Erythroblast (primary cell): Measurements from ENCODE around the gene HUS1.

Experiments used
- GATA1 ChIP-seq: IDR thresholded peaks from 2 replicates; pipeline ENCODE4 v1.6.1; 2011; ENCODE audit warnings: low read depth, mild to moderate bottlenecking, control low read depth, low read length, moderate library complexity
- POLR2A ChIP-seq: IDR thresholded peaks from 2 replicates; pipeline ENCODE4 v1.6.1; 2011; ENCODE audit warnings: mild to moderate bottlenecking, low read length

DNA sequence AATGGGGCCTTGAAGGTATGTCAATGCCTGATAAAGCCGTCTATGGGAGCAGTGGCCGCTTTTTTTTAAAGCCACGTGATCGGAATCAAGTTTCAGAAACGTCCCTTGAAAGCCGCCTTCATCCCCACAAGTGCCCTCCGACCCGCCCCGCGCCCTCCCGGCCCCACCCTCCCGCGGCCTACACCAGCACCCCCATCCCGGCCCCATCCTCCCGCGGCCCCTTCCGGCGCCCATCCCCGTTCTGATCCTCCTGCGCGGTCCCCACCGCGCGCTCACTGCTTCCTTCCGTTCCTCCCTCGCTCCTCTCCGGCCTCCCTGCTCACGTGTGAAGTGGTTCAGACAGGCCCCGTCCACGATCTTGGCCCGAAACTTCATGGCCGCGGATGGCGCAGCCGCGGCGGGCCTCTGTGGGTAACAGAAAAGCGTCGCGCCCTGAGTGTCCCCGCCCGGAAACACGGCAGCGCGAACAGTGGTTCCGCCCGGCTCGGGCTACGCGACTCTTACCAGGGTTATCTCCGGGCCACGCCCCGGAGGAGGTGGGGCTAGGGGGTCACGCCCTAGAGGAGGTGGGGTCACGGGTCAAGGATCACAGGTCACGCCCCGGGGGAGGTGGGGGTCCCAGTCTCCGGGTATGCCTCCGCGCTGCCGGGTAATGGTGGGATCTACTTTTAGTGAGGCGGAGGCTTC is at the start of gene HUS1:
- peak; percentile 81 for TF ChIP-seq POLR2A
- no peak for TF ChIP-seq GATA1
